Measurements from ENCODE around the gene PIP4K2B.

GRCh38 chr17:38719289-38719942 lies 79.9 kb downstream of the PIP4K2B start:
- TF ChIP-seq POLR2A (IDR thresholded peaks at IDR 0.05), result no peak
- TF ChIP-seq CTCF (IDR thresholded peaks at IDR 0.05), result no peak

All from esophagus squamous epithelium (tissue), 4 donors.